ENCODE data around the gene GPATCH1. TPM values are rescaled to one million over a fixed set of nuclear protein-coding genes. Genes with fewer than 3 reads are reported as not detected.

GPATCH1 gene
- total and polyA plus RNA-seq, 2 experiments from 2014 or later, result 5.7 to 6.4 TPM

GRCh38 chr19:33067121-33067520, 13.9 kb upstream of the GPATCH1 start:
- H3K4me1 ChIP-seq (ENCODE audit: low read depth), result peaks cover 5% of the 10 kb centered on the region
- no peak for DNase-seq (ENCODE audit: low read depth in 1 of 2, low spot score in 1 of 2)
- peaks cover 3% of the 10 kb centered on the region for H3K27me3 ChIP-seq
- H3K27ac ChIP-seq, result no peak overlapping the region
- no peak overlapping the region for H3K4me3 ChIP-seq
- no peaks in the 10 kb centered on the region for H3K9me3 ChIP-seq (ENCODE audit: low read depth)
- no peaks in the 10 kb centered on the region for H3K36me3 ChIP-seq
- TF ChIP-seq, protein P1, sequence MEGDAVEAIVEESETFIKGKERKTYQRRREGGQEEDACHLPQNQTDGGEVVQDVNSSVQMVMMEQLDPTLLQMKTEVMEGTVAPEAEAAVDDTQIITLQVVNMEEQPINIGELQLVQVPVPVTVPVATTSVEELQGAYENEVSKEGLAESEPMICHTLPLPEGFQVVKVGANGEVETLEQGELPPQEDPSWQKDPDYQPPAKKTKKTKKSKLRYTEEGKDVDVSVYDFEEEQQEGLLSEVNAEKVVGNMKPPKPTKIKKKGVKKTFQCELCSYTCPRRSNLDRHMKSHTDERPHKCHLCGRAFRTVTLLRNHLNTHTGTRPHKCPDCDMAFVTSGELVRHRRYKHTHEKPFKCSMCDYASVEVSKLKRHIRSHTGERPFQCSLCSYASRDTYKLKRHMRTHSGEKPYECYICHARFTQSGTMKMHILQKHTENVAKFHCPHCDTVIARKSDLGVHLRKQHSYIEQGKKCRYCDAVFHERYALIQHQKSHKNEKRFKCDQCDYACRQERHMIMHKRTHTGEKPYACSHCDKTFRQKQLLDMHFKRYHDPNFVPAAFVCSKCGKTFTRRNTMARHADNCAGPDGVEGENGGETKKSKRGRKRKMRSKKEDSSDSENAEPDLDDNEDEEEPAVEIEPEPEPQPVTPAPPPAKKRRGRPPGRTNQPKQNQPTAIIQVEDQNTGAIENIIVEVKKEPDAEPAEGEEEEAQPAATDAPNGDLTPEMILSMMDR (IDR thresholded peaks at IDR 0.05; ENCODE audit: low read depth, low read length), result no peak

DNA sequence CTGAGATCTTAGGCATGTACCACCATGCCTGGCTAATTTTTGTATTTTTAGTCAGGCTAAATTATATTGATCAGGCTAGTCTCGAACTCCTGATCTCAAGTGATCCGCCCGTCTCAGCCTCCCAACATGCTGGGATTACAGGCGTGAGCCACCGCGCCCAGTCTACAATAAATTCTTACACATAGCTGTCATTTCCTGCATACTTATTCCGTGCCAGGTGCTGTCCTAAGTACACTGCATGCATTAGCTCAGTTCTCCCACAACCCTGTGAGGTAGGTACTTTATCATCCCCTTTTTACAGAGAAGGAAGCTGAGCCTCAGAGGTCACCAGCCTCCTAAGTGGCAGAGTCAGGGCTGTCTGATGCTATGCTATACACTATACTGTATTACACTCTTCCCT, 9.1 kb upstream of the GPATCH1 start:
- Histone ChIP-seq H3K4me3 (no peak overlapping the region), H3K9me3 (ENCODE audit: low read depth) (no peaks in the 10 kb centered on the region), H3K27ac (no peak overlapping the region), H3K27me3 (no peaks in the 10 kb centered on the region), H3K36me3 (no peaks in the 10 kb centered on the region), H3K4me1 (ENCODE audit: low read depth) (no peaks in the 10 kb centered on the region)
- TF ChIP-seq, protein P1 (IDR thresholded peaks at IDR 0.05; ENCODE audit: low read depth, low read length), result no peak
- no peak for DNase-seq (ENCODE audit: low read depth in 1 of 2, low spot score in 1 of 2)

DNA sequence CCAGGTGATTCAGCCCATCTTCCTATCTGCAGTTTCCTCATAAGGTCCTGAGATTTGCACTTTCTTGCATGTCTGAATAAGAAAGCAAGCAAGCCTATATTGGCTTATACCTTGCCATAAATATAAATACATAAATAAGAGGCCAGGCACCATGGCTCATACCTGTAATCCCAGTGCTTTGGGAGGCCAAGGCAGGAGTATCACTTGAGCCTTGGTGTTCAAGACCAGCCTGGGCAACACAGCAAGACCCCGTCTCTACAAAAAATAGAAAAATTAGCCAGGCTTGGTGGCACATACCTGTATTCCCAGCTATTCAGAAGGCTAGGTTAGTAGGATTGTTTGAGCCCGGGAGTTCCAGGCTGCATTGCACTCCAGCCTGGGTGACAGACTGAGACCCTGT, 5.5 kb upstream of the GPATCH1 start:
- H3K27ac ChIP-seq, result no peak overlapping the region
- no peaks in the 10 kb centered on the region for H3K36me3 ChIP-seq
- H3K4me3 ChIP-seq, result no peak overlapping the region
- H3K27me3 ChIP-seq, result no peaks in the 10 kb centered on the region
- peaks cover 1% of the 10 kb centered on the region for H3K4me1 ChIP-seq (ENCODE audit: low read depth)
- no peak for DNase-seq (ENCODE audit: low read depth in 1 of 2, low spot score in 1 of 2)
- TF ChIP-seq, protein P1 (IDR thresholded peaks at IDR 0.05; ENCODE audit: low read depth, low read length), result no peak
- H3K9me3 ChIP-seq (ENCODE audit: low read depth), result no peaks in the 10 kb centered on the region

GRCh38 chr19:33085570-33086128, 4.7 kb downstream of the GPATCH1 start:
- Histone ChIP-seq H3K4me1 (ENCODE audit: low read depth) (peaks cover under 1% of the 10 kb centered on the region), H3K27me3 (no peaks in the 10 kb centered on the region), H3K36me3 (peaks cover 6% of the 10 kb centered on the region), H3K27ac (no peak overlapping the region), H3K4me3 (no peak overlapping the region), H3K9me3 (ENCODE audit: low read depth) (no peaks in the 10 kb centered on the region)
- DNase-seq (ENCODE audit: low read depth in 1 of 2, low spot score in 1 of 2), result no peak
- TF ChIP-seq, protein P1 (IDR thresholded peaks at IDR 0.05; ENCODE audit: low read depth, low read length), result no peak

DNA sequence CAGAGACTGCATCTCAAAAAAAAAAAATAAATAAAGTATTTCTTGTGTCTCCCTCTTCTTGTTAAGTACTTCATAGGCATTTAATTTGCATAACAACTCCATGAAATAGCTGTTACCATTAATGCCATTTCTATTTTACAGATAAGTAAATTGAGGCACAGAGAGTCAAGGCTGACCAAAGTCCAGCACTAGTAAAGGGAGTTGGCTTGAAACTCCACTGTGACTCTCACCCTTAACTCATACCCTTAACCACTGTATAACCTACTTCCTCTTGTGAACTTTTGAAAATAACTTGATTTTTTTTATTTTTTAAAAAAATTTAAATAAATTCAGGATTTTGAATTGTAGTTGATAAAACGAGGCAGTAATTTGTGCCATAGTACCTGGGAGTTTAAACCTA, 6.0 kb downstream of the GPATCH1 start:
- H3K36me3 ChIP-seq, result peaks cover 8% of the 10 kb centered on the region
- TF ChIP-seq, protein P1 (IDR thresholded peaks at IDR 0.05; ENCODE audit: low read depth, low read length), result no peak
- no peaks in the 10 kb centered on the region for H3K27me3 ChIP-seq
- DNase-seq (ENCODE audit: low read depth in 1 of 2, low spot score in 1 of 2), result no peak
- no peaks in the 10 kb centered on the region for H3K9me3 ChIP-seq (ENCODE audit: low read depth)
- H3K4me1 ChIP-seq (ENCODE audit: low read depth), result no peaks in the 10 kb centered on the region
- no peak overlapping the region for H3K4me3 ChIP-seq
- H3K27ac ChIP-seq, result no peak overlapping the region

Data from cardiac muscle cell (in vitro differentiated cells and primary cell).